GM12875 (cell line): Measurements from ENCODE around the gene MBD3.

ENCODE experiments used
- H3K4me3 ChIP-seq: one replicate; pipeline ENCODE4 v1.5.1; 2011; ENCODE audit warnings: low read depth, low read length, control low read depth
- TF ChIP-seq, protein P1 (sequence below): IDR thresholded peaks from 2 replicates; pipeline ENCODE4 v1.5.1; 2011; ENCODE audit warnings: low read depth, mild to moderate bottlenecking, control low read depth, inconsistent platforms, low read length, moderate library complexity, borderline replicate concordance; ENCODE audit not compliant: insufficient read depth

The MBD3 gene

GRCh38 chr19:1570836-1571235, 21.8 kb downstream of the MBD3 start:
- TF ChIP-seq, protein P1, sequence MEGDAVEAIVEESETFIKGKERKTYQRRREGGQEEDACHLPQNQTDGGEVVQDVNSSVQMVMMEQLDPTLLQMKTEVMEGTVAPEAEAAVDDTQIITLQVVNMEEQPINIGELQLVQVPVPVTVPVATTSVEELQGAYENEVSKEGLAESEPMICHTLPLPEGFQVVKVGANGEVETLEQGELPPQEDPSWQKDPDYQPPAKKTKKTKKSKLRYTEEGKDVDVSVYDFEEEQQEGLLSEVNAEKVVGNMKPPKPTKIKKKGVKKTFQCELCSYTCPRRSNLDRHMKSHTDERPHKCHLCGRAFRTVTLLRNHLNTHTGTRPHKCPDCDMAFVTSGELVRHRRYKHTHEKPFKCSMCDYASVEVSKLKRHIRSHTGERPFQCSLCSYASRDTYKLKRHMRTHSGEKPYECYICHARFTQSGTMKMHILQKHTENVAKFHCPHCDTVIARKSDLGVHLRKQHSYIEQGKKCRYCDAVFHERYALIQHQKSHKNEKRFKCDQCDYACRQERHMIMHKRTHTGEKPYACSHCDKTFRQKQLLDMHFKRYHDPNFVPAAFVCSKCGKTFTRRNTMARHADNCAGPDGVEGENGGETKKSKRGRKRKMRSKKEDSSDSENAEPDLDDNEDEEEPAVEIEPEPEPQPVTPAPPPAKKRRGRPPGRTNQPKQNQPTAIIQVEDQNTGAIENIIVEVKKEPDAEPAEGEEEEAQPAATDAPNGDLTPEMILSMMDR: no peak
- H3K4me3 ChIP-seq: no peak overlapping the region

DNA sequence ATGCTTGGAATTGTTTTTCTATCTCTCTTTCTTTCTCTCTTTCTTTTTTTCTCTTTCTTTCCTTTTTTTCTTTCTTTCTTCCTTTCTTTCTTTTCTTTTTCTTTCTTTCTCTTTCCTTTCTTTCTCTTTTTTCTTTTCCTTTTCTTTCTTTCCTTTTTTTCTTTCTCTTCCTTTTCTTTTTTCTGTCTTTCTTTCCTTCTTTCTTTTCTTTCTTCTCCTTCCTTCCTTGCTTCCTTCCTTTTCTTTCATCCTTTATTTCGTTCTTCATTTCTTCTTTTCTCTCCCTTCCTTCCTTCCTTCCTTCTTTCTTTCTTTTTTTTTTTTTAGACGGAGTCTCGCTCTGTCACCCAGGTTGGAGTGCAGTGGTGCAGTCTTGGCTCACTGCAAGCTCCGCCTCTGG, 22.7 kb downstream of the MBD3 start:
- TF ChIP-seq, protein P1: no peak
- H3K4me3 ChIP-seq: no peak overlapping the region

DNA sequence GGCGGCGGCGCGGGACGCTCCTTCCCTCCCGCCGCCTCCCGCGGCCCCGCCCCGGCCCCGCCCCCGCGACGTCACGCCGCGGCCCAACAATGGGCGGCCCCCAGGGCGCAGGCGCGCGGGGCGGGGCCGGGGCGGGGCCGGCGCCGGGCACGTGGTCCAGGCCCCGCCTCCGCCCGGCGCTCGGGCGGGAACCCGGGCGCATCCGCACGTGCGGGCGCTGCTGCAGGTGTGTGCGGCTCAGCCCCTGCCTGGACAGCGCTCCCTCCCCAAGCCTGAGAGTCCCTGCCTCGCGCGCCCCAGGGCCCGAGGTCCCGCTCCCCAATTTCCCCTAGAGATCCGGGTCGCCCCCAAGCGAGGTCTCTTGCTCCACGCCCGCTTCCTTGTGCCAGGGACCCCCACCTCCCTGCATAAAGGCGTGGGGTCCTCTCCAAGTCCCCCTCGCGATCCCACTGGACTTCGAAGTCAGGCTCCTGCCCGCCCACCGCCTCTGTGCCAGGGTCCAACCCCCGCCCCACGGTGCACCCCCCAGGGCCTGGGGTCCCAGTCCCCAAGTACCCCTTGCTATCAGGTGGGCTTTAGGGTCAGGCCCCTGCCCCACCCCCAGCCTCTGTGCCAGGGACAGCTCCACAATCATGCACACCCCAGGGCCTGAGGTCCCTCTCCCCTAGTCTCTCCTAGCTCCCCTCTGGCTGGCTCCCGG, 24.2 kb downstream of the MBD3 start, which contains the start of gene MEX3D:
Gene MEX3D (minus strand): TSS at position 6 of the 700 bp plus-strand sequence. CDS start 267 bp downstream, outside the sequence.
- TF ChIP-seq, protein P1: no peak
- H3K4me3 ChIP-seq: peak within 1 kb of the TSS; percentile 6

DNA sequence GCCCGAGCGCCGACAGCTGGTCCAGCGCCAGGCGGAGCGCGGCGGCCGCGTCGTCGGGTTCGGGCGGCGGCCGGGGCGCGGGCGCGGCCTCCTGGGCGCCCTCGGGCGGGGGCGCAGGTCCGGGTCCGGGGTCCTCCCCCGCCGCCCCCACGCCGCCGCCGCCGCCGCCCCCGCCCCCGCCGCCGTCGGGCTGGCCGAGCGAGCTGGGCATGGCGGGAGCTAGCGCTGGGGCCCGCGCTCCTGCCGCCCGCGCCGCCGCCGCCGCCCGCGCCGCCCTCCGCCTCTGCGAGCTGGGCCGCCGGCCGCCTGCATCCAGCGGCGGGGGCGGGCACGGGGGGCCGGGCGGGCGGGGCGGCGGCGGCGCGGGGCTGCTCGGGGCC, 24.8 kb downstream of the MBD3 start:
- TF ChIP-seq, protein P1: no peak
- H3K4me3 ChIP-seq: no peak overlapping the region

DNA sequence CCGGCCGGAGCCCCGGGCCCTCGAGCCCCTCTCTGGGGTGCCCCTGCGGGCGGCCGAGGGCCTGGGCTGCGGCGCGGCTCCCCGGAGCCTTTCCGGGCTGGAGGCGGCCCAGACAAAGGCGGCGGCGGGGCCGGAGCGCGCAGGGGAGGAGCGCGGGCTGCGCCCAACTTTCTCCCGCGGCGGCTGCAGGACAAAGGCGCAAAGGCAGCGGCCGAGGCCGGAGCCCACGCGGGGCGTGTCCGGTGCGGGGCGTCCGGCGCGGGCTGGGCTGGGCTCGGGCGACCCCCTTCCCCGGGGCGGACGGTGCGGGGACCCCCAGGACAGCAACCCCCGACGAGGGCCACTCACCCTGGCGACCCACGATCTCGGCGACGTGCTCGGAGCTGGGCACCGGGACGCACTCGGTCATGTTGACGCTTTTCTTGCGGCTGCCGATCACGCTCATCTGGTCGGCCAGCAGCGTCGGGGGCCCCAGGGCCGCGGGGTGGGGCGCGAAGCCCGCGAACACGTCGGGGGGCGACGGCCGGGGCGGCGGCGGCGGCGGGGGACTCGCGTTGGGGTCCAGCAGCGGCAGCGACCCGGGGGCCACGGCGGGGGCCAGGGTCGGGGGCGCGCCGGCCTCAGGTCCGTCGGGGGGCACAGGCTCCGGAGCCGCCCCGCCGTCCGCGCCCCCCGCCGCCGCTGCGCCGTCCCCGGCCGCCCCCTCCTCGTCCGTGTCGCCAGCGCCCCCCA, 25.4 kb downstream of the MBD3 start:
- TF ChIP-seq, protein P1: no peak
- peak overlapping the region; percentile 6 for H3K4me3 ChIP-seq

DNA sequence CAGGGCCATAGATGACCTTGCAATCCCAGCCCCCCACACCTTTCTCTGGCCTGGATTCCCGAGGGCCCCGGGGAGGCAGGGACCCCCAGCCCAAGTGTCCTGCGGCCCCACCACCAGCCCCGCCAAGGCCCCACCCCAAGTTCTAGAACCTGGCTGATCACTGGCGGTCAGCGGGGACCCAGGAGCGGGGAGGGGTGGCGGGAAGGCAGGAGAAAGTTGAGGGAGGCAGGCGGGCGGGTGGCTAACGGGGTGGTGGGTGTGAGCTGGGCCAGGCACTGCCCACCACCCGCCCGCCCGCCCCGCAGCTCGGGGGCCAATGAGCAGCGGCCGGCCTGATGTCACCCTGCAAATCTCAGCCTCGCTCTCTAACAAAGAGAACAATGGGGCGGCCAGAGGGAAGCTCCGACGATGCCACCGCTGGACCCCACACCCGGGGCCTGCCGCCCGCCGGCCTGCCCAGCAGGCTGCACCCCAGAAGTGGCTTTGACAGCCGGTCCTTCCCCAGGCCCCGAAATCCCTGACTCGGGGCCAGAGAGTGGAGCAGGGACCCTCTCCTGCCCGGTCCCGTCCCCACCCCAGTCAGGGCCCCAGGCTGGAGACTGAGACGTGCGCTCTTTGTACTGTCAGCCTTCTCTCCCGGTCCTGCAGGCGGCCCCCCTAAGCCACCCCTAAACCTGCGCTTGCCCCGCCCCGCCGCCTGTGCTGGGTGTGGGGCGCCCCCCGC, 26.1 kb downstream of the MBD3 start:
- TF ChIP-seq, protein P1: no peak

DNA sequence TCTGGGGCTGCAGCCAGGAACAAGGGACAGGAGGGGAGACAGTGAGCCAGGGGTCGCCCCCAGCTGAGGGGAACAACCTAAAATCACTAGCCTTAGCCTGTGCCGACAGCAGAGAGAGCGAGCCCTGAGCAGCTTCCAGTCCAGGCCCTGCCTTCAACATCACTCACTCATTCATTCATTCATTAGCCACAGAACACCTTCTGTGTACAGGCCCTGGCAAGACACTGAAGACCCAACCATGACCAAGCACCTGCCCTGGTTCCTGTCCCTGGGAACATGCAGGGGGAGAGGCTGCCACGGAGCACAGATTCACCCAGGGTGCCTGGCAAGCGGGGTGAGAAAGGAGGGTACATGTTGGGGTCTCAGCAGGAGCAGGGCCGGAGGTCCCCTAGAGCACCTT, 29.4 kb downstream of the MBD3 start:
- H3K4me3 ChIP-seq: no peak overlapping the region
- TF ChIP-seq, protein P1: no peak

More for the DNA sequence above, 26.1 kb downstream of the MBD3 start:
- no peak overlapping the region for H3K4me3 ChIP-seq
